SK-N-SH (cell line): ENCODE measurements around the gene HIVEP2. TPM values are rescaled to one million over a fixed set of nuclear protein-coding genes. Genes with fewer than 3 reads are reported as not detected.

Experiments
- CTCF ChIA-PET: fragments of 300-600, 350-600 bp; formaldehyde crosslinking; extraction: SDS; loops from one replicate; lab custom pipeline; 2021; lab: Yijun Ruan, JAX
- POLR2A ChIA-PET: fragments of 350-600 bp; sonication (Branson Sonifier 250); formaldehyde crosslinking; extraction: SDS; loops from one replicate; lab custom pipeline; 2020; ENCODE audit warnings: antibody characterized with exemption, inconsistent platforms; lab: Yijun Ruan, JAX
- DNase-seq: peaks from one replicate; pipeline ENCODE4 v3.0.0; 2012
- H2AFZ ChIP-seq: fragments of 200-600 bp; sonication (generic); 2 replicates; pipeline ENCODE4 v1.8.1; 2016; ENCODE audit warnings: antibody characterized with exemption, mild to moderate bottlenecking, low read depth
- H3F3A ChIP-seq: fragments of 200-600 bp; sonication (generic); replicated peaks from 2 replicates; pipeline ENCODE3; 2016; ENCODE audit warnings: antibody characterized with exemption, mild to moderate bottlenecking; ENCODE audit not compliant: insufficient read depth
- H3K27ac ChIP-seq, 2 experiments: fragments of 200-500 bp in 1 of 2; fragments of 200-600 bp in 1 of 2; sonication (Bioruptor generic) in 1 of 2; sonication (generic), shearing (Covaris generic) in 1 of 2; 2 replicates each; pipeline versions ENCODE4 v1.5.1 to v1.6.1; 2014 to 2016; ENCODE audit warnings: low read depth in 2 of 2, inconsistent platforms in 1 of 2, low read length in 1 of 2, mild to moderate bottlenecking in 1 of 2, mixed read lengths in 1 of 2
- H3K27me3 ChIP-seq: fragments of 200-600 bp; sonication (generic), shearing (Covaris generic); 2 replicates; pipeline ENCODE4 v1.6.1; 2016; ENCODE audit warnings: mixed run types; ENCODE audit not compliant: insufficient read depth
- H3K36me3 ChIP-seq, 2 experiments: fragments of 200-500 bp in 1 of 2; fragments of 200-600 bp in 1 of 2; sonication (Bioruptor generic) in 1 of 2; sonication (generic) in 1 of 2; replicated peaks in 1 of 2; 2 replicates each; pipeline versions ENCODE3 to v1.5.1; 2014 to 2016; ENCODE audit warnings: low read length in 1 of 2, mild to moderate bottlenecking in 1 of 2; ENCODE audit not compliant: insufficient read depth in 2 of 2, control insufficient read depth in 1 of 2
- H3K4me1 ChIP-seq, 2 experiments: fragments of 200-500 bp in 1 of 2; fragments of 200-600 bp in 1 of 2; sonication (Bioruptor generic) in 1 of 2; sonication (generic), shearing (Covaris generic) in 1 of 2; 2 replicates each; pipeline versions ENCODE4 v1.5.1 to v1.6.1; 2014 to 2016; ENCODE audit warnings: low read depth in 1 of 2, low read length in 1 of 2, mixed run types in 1 of 2; ENCODE audit not compliant: insufficient read depth in 2 of 2, control insufficient read depth in 1 of 2
- H3K4me2 ChIP-seq: fragments of 200-600 bp; sonication (generic), shearing (Covaris generic); 2 replicates; pipeline ENCODE4 v1.6.1; 2017; ENCODE audit warnings: mixed run types
- H3K4me3 ChIP-seq, 2 experiments: fragments of 200-500 bp in 1 of 2; fragments of 200-600 bp in 1 of 2; sonication (Bioruptor generic) in 1 of 2; sonication (generic), shearing (Covaris generic) in 1 of 2; 2 replicates each; pipeline versions ENCODE4 v1.5.1 to v1.8.1; 2014 to 2016; ENCODE audit warnings: low read depth in 2 of 2, inconsistent platforms in 1 of 2, low read length in 1 of 2, mild to moderate bottlenecking in 1 of 2, mixed read lengths in 1 of 2, moderate library complexity in 1 of 2
- H3K79me2 ChIP-seq: fragments of 200-600 bp; sonication (generic); 2 replicates; pipeline ENCODE4 v1.8.1; 2017; ENCODE audit warnings: mild to moderate bottlenecking; ENCODE audit not compliant: insufficient read depth
- H3K9ac ChIP-seq: fragments of 200-600 bp; sonication (generic); 2 replicates; pipeline ENCODE4 v1.6.1; 2017; ENCODE audit warnings: mixed run types
- H3K9me2 ChIP-seq: fragments of 200-600 bp; sonication (generic); 2 replicates; pipeline ENCODE4 v1.6.1; 2017; ENCODE audit warnings: mixed run types
- H3K9me3 ChIP-seq: fragments of 200-600 bp; sonication (generic); 2 replicates; pipeline ENCODE4 v1.6.1; 2017; ENCODE audit warnings: mixed run types, mild to moderate bottlenecking, moderate library complexity
- H4K20me1 ChIP-seq: fragments of 200-600 bp; sonication (generic); 2 replicates; pipeline ENCODE4 v1.6.1; 2017; ENCODE audit warnings: mild to moderate bottlenecking, mixed run types; ENCODE audit not compliant: insufficient read depth
- EZH2phosphoT487 ChIP-seq: fragments of 200-600 bp; sonication (generic); IDR thresholded peaks from 2 replicates; pipeline ENCODE4 v1.6.1; 2017; ENCODE audit warnings: low read depth, mixed run types, mild to moderate bottlenecking, antibody characterized with exemption, moderate library complexity, borderline replicate concordance
- FOSL2 ChIP-seq: IDR thresholded peaks from 2 replicates; pipeline ENCODE4 v1.4.0; 2012; ENCODE audit warnings: low read depth, mild to moderate bottlenecking, moderate library complexity, borderline replicate concordance
- FOXJ3 ChIP-seq: sonication (generic); formaldehyde crosslinking; IDR thresholded peaks from 2 replicates; pipeline ENCODE4 v1.5.1; 2020; ENCODE audit warnings: mild to moderate bottlenecking, missing genetic modification reagents
- GATA2 ChIP-seq: sonication (generic); formaldehyde crosslinking; IDR thresholded peaks from 2 replicates; pipeline ENCODE4 v1.5.0; 2020; ENCODE audit warnings: mild to moderate bottlenecking, missing genetic modification reagents
- IRF3 ChIP-seq: fragments of 150-350 bp; IDR thresholded peaks from 2 replicates; pipeline ENCODE4 v1.6.1; 2016; ENCODE audit warnings: mild to moderate bottlenecking, low read depth, low read length
- MAX ChIP-seq: IDR thresholded peaks from 2 replicates; pipeline ENCODE4 v1.4.0; 2012; ENCODE audit warnings: low read depth
- MXI1 ChIP-seq: IDR thresholded peaks from 2 replicates; pipeline ENCODE4 v1.6.1; 2012; ENCODE audit warnings: mild to moderate bottlenecking, low read depth, low read length, improper control_type of control experiment
- NRF1 ChIP-seq: IDR thresholded peaks from 2 replicates; pipeline ENCODE4 v1.6.1; 2012; ENCODE audit warnings: low read depth, mild to moderate bottlenecking, low read length
- POLR2AphosphoS5 ChIP-seq: IDR thresholded peaks from 2 replicates; pipeline ENCODE4 v1.6.1; 2012; ENCODE audit warnings: low read depth, low read length
- RAD21 ChIP-seq: IDR thresholded peaks from 2 replicates; pipeline ENCODE4 v1.6.1; 2012; ENCODE audit warnings: mild to moderate bottlenecking, low read length
- RXRA ChIP-seq: IDR thresholded peaks from 2 replicates; pipeline ENCODE4 v1.4.0; 2012; ENCODE audit warnings: low read depth, mild to moderate bottlenecking, borderline replicate concordance
- USF1 ChIP-seq: IDR thresholded peaks from 2 replicates; pipeline ENCODE4 v1.4.0; 2012; ENCODE audit warnings: low read depth, borderline replicate concordance
- USF2 ChIP-seq: fragments of 150-350 bp; IDR thresholded peaks from 2 replicates; pipeline ENCODE4 v1.6.1; 2017; ENCODE audit warnings: antibody characterized with exemption, low read length, low read depth, borderline replicate concordance
- YY1 ChIP-seq: IDR thresholded peaks from 2 replicates; pipeline ENCODE4 v1.4.0; 2012; ENCODE audit warnings: low read depth, mild to moderate bottlenecking
- ZBTB33 ChIP-seq: IDR thresholded peaks from 2 replicates; pipeline ENCODE4 v1.4.0; 2012; ENCODE audit warnings: low read depth, borderline replicate concordance
- WGBS: methylation state at CpG from one replicate; pipeline ENCODE4 v1.1.6; 2017; ENCODE audit warnings: low lambda C conversion rate; 5-methylcytosine and 5-hydroxymethylcytosine counted together
- polyA plus RNA-seq, 3 experiments: library from polyadenylated mRNA; depleted of rRNA; stranded (reverse); fragments of >200 nt; gene quantifications; 2 replicates each; pipeline ENCODE4 v1.2.3, GENCODE V29; 2012

The HIVEP2 gene
- polyA plus RNA-seq, 1 of the 3 experiments (the other 2 are of a cell fraction) = 2.5 TPM

- Histone ChIP-seq H3K4me2 (no peak overlapping the region), H3K79me2 (peaks cover 13% of the 10 kb centered on the region; the same call in 1 of the 2 replicates), H3K9ac (no peak overlapping the region), H3F3A (peaks cover 7% of the 10 kb centered on the region), H3K36me3 (peaks cover 27 to 31% of the 10 kb centered on the region in 2 experiments), H3K4me1 (peaks cover 3 to 4% of the 10 kb centered on the region in 2 experiments; a peak in 2 of 4 replicates), H3K27me3 (no peaks in the 10 kb centered on the region), H3K4me3 (no peak overlapping the region), H3K27ac (no peak overlapping the region; a peak in 1 of 4 replicates), H3K9me3 (no peaks in the 10 kb centered on the region), H4K20me1 (no peaks in the 10 kb centered on the region), H2AFZ (no peak overlapping the region), H3K9me2 (no peaks in the 10 kb centered on the region)
- TF ChIP-seq GATA2 (CRISPR knock-in tag) (no peak), MAX (no peak), FOSL2 (no peak), NRF1 (no peak), MXI1 (no peak), USF2 (no peak), FOXJ3 (CRISPR knock-in tag) (no peak), USF1 (no peak)
- 90% methylated on average over 4 of the region's 4 CpGs for WGBS
- DNase-seq = no peak
- CTCF ChIA-PET = interaction anchor here (1.0 kb wide), 1 partner anchor 22 kb away, joined by 3 read pairs; no protein-coding TSS in a partner anchor
- POLR2A ChIA-PET = no interaction called here
Measured at GRCh38 chr6:142758629-142759025, 186.3 kb downstream of the HIVEP2 start.

GRCh38 chr6:142757852-142758628, 186.9 kb downstream of the HIVEP2 start:
- H3K9me3 ChIP-seq = no peaks in the 10 kb centered on the region
- peaks cover 31% of the 10 kb centered on the region in 2 experiments for H3K36me3 ChIP-seq
- H3K27me3 ChIP-seq = no peaks in the 10 kb centered on the region
- no peak overlapping the region; a peak in 1 of 4 replicates for H3K27ac ChIP-seq
- 94% methylated on average over 4 of the region's 4 CpGs for whole genome bisulfite sequencing
- H3F3A ChIP-seq = peaks cover 3% of the 10 kb centered on the region
- no peak overlapping the region for H3K9ac ChIP-seq
- H4K20me1 ChIP-seq = no peaks in the 10 kb centered on the region
- H2AFZ ChIP-seq = no peak overlapping the region
- no peaks in the 10 kb centered on the region for H3K9me2 ChIP-seq
- no peak overlapping the region for H3K4me3 ChIP-seq
- no peak for DNase-seq
- ChIA-PET POLR2A (no interaction called here), CTCF (interaction anchor here (1.0 kb wide), 1 partner anchor 23 kb away, joined by 3 read pairs; no protein-coding TSS in a partner anchor)
- peaks cover 0 to 3% of the 10 kb centered on the region in 2 experiments; a peak in 1 of 4 replicates for H3K4me1 ChIP-seq
- H3K4me2 ChIP-seq = no peak overlapping the region
- H3K79me2 ChIP-seq = peaks cover 13% of the 10 kb centered on the region; the same call in 1 of the 2 replicates
- no peak for TF ChIP-seq IRF3
- TF ChIP-seq EZH2phosphoT487 = no peak
- no peak for TF ChIP-seq USF2
- TF ChIP-seq RXRA = no peak
- TF ChIP-seq RAD21 = no peak
- TF ChIP-seq YY1 = no peak
- no peak for TF ChIP-seq GATA2 (CRISPR knock-in tag)
- no peak for TF ChIP-seq ZBTB33
- no peak for TF ChIP-seq NRF1
- no peak for TF ChIP-seq USF1
- no peak for TF ChIP-seq POLR2AphosphoS5
